M059J (cell line): ENCODE results near the gene ZNF263. TPM values are rescaled to one million over a fixed set of nuclear protein-coding genes. Genes with fewer than 3 reads are reported as not detected.
"Not testable (repeated sequence)": the region's sequence is repeated elsewhere in the genome, so short reads cannot be mapped to it uniquely, and the experiment has no call there.

Experiments
- DNase-seq: peaks from one replicate; pipeline ENCODE4 v3.0.0-alpha.2; 2012; ENCODE audit warnings: low read depth
- total RNA-seq: library from RNA; depleted of rRNA; stranded (reverse); fragments of >200 nt; shearing (Covaris generic); gene quantifications from 2 replicates; pipeline ENCODE4 v1.2.3, GENCODE V29; 2014

Gene ZNF263
- total RNA-seq, 1 experiment from 2014 or later, result 48.8 TPM

DNA sequence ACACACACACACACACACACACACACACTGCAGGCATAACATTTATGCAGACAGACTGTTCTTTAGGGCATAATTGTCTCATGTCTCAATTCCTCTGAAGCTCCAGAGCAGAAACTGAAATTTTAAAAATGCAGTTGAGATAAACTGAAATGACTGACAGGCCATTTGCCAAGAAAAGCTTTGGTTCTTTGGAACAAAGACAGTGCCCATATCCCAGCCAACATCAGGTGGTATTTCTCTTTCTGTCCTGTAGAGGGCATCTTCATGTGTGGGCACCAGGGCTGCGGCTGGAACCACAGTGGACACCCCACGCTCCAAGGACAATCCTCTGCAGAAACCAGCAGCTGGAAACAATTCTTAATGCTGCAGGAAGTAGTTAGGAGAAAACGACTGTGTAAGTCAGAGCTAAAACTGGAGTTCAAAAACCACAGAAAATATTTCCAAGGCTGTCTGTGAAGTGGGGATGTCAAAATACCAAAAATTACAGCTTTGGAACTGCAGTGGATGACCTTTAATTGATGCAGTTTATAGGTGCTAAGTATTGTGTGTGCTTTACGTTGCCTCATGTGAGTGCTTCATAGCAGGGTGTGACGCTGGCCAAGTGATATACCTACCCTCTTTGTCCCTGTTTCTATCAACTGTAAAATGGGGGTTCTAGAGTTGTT is 16.3 kb upstream of the ZNF263 start:
- peak; percentile 43 for DNase-seq

DNA sequence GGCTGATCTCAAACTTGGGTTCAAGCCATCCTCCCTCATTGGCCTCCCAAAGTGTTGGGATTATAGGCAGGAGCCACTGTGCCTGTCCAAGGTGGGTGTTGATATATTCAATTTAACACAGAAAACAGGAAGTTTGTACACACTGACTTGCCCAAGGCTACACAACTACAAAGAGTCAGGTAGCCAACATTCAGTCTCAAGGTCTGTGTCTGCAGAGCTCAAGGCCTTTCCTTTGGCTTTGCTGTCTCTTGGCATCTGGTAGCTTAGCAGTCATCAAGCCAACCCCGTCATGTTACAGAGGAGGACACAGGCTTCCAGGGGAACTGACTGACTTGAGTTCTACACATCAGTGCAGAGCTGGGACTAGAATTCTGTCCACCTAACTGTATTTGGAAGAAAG is 15.0 kb upstream of the ZNF263 start:
- no peak for DNase-seq

DNA sequence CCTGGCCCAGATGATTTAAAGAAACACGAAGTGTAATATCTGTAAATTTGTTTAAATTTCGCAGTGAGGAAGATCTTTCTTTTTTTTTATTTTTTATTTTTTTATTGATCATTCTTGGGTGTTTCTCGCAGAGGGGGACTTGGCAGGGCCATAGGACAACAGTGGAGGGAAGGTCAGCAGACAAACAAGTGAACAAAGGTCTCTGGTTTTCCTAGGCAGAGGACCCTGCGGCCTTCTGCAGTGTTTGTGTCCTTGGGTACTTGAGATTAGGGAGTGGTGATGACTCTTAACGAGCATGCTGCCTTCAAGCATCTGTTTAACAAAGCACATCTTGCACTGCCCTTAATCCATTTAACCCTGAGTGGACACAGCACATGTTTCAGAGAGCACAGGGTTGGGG is 12.6 kb upstream of the ZNF263 start:
- DNase-seq, result not testable (repeated sequence)

DNA sequence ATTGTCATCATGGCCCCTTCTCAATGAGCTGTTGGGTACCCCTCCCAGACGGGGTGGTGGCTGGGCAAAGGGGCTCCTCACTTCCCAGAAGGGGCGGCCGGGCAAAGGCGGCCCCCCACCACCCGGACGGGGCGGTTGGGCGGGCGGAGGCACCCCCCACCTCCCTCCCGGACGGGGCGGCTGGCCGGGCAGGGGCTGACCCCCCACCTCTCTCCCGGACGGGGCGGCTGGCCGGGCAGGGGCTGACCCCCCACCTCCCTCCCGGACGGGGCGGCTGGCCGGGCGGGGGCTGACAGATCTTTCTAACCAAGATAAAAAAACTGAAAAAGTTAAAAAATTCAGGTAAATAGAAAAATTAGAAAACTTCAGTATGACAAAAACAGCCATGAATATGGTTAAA is 12.0 kb upstream of the ZNF263 start:
- DNase-seq, result not testable (repeated sequence)

DNA sequence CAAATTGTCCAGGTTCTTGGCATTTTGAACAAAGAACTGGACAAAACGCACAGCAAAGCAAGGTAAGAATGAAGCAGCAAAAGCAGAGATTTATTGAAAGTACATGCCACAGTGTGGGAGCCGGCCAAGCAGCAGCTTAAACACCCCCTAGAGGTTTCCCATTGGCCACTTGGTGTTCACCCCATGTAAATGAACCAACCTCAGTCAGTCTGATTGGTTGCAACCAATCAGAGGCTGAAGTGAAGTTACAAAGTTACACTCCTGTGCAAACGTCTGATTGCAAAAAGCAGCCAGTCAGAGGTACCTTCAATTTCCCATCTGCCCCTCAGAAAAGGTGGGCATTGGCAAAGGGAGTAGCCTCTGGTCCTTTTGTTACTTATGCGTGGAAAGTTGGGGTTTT is 8.8 kb upstream of the ZNF263 start:
- peak; percentile 64 for DNase-seq

DNA sequence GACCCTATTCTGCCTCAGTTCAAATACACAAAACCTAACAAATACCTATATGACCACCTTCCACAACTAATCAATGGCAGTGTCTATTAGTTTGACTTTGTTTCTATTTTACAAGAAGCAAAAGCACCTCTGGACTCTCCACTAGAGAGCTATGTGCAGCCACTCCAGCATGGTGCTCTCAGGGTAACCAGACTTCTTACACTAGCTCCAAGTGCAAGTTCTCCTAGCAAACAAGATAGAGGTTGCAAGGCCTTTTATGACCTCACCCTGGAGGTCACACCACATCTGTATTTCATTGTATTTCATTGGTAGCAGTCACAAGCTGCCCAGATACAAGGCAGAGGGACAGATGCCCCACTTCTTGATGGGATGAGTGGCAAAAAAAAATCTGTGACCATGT is 8.3 kb upstream of the ZNF263 start:
- no peak for DNase-seq

DNA sequence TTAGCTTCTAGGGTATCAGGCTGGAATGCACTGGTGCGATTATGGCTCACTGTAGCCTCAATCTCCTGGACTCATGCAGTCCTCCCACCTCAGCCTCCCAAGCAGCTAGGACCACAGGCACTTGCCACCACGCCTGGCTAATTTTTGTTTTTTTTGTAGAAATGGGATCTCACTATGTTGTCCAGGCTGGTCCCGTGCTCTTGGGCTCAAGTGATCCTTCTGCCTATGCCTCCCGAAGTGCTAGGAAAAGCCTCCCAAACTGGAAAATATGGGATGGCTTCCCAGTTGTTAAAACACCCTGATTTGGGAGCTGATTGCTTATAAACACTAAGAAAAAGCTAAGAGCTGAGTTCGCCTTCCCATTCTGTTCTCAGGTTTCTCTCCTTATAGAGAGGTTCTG is 6.6 kb upstream of the ZNF263 start:
- DNase-seq, result no peak

DNA sequence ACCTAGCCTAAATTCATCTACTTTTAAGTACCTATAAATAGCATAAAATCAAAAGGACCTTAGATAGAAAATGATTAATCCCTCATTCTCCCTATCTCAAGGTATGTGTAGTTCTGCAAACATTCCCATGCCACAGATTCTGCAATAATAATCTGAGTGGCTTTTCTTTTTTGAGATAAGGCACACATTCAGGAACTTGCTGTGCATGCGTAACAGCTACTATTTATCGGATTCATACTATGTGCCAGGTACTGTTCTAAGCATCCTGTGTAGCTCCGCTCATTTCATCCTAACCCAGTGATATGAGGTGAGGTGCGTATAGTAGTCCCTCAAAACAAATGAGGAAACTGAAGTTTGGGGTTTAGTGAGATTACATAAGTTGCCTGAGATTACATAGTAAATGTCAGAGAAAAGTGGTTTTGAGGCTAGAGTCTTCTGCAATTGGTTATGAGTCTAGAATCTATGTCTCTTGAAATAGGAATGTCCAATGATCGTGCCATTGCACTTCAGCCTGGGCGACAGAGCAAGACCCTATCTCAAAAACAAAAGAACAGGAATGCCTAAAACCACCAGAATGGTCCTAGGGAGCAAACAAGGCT is 2.0 kb upstream of the ZNF263 start:
- no peak for DNase-seq

DNA sequence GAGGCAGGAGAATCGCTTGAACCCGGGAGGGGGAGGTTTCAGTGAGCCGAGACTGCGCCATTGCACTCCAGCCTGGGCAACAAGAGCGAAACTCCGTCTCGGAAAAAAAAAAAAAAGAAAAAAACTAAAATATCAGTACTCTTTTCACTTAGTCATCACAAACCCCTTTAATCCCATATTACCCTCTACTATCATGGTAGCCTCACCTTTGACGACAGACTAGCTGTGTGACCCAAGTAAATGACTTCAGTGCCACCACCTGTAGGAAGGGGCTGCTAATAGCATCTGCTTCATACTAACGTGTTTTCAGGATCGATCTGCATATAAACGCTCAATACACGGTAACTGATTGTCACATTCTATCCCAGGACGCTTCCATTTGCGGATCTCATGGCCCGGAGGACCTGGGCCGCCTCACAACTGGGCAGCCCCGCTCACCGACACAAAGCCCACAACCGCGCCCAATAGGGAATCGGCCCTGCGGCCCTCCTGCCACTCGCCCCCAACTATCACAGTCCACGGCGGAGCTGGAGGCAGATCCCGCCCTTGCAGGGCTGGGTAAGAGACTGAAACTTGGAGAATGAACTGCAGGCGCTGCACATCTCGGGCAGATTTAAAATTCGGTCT is 1.1 kb upstream of the ZNF263 start:
- DNase-seq, result peak; percentile 70

DNA sequence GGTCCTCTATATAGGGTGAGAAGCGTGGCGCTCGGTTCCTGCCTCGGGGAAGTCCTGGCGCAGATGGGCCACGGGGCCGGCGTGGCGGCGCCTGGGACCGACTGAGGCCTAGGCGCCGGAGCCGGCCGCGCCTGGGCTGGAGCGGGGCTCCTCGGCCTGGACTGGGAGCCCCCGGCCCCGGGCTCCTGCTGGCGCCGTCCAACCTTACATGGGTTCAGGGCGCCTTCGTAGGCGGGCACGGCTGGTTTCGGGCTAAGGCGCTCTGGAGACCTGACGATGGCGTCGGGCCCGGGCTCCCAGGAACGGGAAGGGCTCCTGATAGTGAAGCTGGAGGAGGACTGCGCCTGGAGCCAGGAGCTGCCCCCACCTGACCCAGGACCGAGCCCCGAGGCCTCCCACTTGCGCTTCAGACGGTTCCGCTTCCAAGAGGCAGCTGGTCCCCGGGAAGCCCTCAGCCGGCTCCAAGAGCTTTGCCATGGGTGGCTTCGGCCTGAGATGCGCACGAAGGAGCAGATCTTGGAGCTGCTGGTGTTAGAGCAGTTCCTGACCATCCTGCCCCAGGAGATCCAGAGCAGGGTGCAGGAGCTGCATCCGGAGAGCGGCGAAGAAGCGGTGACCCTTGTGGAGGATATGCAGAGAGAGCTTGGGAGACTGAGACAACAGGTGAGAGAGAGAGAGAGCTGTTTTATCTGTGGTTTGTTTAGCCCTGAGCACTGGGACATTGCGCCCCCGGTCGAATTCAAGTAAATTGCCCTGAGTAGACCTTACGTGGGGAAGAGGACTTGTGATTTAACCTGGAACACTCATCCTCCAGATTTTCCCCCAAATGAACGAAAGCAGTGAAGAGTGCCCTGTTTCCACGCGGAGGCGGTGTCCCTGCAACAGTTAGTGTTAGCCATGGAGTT is 504 bp downstream of the ZNF263 start:
- no peak for DNase-seq

DNA sequence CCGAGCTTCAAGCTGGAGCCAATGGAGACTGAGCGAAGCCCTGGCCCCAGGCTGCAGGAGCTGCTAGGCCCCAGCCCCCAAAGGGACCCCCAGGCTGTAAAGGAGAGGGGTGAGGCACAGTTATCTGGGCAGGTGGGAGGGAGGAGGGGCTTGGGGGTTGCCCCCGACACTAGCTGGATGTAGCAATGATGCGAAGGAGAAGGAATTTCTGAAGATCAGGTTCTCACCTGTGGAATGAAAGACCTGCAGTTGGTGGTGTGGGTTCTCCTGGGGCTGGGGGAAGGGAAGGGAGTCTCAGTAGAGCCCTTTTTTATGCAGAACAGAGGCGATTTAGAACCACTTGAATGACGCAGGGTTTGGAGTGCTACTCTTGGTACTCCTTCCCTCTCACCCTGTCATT is 1.8 kb downstream of the ZNF263 start:
- DNase-seq, result no peak

DNA sequence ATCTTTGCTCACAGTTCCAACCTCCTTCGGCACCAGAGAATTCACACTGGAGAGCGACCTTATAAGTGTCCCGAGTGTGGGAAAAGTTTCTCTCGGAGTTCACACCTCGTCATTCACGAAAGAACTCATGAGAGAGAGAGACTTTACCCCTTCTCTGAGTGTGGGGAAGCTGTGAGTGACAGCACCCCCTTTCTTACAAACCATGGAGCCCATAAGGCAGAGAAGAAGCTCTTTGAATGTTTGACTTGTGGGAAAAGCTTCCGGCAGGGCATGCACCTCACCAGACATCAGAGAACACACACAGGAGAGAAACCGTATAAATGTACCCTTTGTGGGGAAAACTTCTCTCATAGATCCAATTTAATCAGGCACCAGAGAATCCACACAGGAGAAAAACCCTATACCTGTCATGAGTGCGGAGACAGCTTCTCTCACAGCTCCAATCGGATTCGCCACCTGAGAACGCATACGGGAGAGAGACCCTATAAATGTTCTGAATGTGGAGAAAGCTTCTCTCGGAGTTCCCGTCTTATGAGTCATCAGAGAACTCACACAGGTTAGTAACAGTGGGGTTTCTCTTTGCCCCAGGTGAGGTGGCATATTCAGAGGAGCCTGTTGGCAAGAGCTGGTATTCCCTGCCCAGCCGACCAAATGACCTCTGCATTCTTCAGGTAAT is 6.8 kb downstream of the ZNF263 start:
- no peak for DNase-seq

DNA sequence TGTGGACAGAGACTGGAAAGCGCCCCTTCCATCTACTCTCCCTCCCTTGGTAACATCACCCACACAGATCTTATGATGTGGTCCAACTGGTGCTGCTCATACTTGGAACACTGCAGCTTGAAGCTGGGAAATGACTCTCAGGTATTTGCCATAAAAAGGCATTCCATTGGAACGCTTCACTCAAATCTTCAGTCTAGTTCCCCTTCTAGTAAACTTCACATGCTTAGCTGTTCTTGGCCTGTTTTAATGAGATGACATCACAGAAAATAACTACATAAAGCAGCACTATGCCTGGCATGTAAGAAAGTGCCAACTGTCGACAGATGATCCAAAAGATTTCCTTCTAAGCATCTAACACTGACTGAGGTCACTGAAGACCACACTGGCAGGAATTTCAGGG is 9.3 kb downstream of the ZNF263 start:
- DNase-seq, result peak; percentile 51

DNA sequence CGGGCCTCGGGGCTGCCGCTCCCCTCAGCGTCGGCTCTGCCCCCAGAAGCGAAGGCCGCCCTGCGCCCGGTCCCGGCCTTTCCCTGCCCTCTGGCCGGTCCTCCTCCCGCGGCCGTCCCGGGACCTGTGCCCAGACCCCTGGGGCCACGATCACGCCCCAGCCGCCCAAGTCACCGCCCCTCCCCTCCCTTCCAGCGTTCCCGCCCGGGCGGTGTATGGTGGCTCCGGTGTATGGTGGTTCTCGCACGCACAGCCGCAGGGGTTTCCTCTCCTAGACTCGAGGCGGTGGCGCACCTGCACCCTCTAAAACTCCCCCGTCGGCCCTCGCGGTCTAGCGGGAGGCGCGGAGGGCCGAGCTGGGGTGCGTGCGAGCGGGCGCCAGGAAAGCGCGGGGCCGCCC is 11.9 kb downstream of the ZNF263 start:
- no peak for DNase-seq

DNA sequence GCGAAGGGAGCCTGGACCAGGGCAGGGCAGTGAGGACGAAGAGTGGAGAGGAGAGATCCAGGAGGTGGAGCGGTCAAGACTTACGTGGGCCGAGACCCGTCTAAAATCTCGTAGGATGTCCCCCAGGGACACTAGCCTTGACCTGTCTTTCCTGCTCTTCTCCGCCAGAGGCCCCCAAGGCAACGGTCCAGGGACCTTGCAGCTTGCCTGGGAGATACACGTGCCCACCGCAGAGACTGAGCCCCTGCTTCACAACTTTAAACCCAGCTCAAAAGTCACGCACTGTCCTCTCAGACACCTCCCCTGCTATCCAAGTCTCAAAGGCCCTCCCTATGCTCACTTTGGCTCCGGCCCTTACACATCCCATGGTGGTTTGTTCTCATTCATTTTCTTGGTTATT is 12.5 kb downstream of the ZNF263 start:
- no peak for DNase-seq

DNA sequence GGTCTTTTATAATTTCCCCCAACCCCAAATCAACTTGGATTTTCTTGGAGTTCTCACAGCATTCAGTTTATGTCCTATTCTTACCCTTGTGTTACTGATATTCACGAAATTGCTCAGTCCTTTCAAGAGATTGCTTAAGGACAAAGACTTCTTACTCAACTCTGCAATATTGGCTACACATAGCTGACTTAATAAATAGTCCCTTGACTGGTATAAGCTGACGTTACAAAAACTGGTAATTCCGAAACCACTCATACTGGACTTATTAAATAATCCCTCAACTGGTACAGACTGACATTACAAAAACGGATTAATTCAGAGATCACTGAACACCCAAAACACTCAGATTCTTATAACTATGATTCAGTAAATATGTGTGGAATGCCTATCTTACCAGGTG is 21.1 kb downstream of the ZNF263 start:
- no peak for DNase-seq

DNA sequence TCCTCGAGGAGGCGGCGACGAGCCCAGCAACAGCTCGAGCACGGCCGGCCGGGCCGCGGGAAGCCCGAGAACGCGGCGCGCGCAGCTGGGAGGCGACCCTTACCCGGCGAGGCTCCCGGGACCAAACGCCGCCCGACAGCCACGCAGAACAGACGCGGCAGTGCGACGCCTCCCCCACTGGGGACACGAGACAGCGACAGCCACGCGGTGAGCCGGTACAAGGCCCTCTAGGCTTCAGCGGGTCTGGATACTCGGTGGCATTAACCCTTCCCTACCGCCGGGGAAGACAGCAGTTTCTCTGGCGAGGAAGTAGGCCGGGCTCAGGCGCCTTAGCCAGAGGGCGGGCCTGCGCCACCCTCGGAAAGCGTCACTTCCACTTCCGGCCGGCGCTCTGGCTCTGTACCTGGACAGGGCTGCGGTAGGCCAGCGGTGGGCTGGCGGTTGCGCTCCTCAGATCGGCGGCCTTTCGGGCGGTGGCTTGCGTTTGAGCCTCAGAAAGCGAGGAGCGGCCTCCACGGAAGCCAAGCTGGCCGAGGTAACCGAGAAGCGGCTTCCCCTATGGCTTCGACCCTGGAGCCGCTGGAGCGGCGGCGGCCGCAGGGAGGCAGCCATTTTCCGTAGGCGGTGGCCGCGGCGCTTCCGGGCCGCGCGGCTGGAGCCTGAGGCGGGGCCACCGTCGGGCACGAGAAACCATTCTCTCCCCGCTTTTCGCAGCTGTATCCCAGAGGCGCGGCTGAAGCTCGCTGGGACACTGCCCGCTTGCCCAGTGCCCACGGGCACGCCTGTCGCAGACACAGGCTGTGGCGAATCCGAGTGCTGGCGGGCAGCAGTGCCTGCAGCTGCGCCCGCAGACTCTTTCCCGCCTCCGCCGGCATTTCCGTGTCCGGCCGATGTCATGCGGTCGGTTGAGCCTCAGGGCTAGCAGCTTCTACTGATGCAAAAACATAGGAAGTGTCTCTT is 22.1 kb downstream of the ZNF263 start, which contains the start of the genes TIGD7 and ZNF75A:
Gene TIGD7, minus strand, starts transcription at position 322 of the 960 bp plus-strand sequence. CDS start 4,816 bp downstream, outside the sequence.
Gene ZNF75A, plus strand, starts transcription at position 389 of the 960 bp plus-strand sequence. CDS start 2,932 bp downstream, outside the sequence.
- DNase-seq, result peak; percentile 90

DNA sequence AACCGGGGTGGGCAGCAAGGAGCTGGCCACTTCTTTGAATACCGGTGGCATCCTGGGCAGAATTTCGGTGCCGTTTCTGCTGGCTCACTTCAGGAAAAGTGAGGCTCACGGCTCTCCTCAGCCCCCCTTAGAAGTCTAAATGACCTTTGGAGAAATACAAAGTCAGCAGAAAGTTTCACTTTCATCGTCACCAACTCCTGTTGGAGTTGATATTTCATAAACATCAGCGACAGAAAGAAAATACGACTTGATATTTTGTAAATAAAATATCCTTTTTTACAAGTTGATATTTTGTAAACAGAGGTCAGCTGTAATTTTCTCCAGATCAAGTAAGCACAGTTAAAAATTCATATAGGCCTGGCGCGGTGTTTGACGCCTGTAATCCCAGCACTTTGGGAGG is 22.8 kb downstream of the ZNF263 start:
- no peak for DNase-seq

DNA sequence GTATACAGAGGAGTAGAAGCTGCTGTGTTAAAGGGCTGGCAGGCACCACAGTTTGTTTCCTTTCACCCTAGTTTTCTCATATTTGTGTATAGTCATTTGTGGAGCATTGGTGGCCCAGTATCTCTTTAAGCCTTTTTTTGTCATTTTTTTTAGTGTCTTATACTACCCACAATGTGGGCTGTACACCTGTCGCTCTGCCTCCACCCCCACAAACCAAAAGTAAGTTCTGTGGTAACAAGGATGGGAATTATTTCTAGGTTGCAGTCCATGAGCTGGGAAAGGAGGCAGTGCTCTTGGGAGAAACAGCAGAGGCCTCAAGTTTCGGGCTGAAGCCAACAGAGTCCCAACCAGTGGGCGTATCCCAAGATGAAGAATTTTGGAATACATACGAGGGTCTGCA is 28.2 kb downstream of the ZNF263 start:
- no peak for DNase-seq

DNA sequence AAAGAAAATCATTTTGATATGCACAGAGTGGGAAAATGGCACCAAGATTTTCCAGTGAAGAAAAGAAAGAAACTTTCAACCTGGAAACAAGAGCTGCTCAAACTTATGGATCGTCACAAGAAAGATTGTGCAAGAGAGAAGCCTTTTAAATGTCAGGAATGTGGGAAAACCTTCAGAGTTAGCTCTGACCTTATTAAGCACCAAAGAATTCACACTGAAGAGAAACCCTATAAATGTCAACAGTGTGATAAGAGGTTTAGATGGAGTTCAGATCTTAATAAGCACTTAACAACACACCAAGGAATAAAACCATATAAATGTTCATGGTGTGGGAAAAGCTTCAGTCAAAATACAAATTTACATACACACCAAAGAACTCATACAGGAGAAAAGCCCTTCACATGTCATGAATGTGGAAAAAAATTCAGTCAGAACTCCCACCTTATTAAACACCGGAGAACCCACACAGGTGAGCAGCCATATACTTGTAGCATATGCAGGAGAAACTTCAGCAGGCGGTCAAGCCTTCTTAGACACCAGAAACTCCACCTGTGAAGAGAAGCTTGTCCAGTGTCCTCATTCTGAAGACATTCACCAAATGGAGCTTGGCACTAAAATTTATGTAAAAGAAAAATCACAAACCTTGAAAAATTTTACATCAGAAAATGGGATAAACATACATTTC is 34.2 kb downstream of the ZNF263 start:
- no peak for DNase-seq
